NCI-H2081 treated with DMSO at 0.1 percent for 48 hours (cell line): ENCODE measurements around the gene IKZF3.

Experiments
- DNase-seq: peaks from one replicate; lab custom pipeline; 2025; lab: John Stamatoyannopoulos, UW

Gene IKZF3

DNA sequence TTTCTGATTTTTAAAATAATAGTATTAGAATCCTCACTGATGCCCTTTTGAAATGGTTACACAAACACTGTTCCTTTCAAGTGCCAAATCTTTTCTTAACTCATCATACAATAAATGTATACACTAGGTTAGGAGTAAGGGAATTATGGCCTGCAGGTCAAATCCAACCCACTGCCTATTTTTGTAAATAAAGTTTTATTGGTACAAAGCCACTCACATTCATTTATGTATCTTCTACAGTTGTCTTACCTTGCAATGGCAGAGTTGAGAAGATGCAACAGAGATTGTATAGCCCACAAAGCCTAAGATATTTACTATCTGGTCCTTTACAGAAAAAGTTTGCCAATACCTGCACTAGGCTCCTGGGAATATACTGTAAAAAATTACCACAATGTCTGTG lies 47.8 kb downstream of the IKZF3 start:
- no peak for DNase-seq

DNA sequence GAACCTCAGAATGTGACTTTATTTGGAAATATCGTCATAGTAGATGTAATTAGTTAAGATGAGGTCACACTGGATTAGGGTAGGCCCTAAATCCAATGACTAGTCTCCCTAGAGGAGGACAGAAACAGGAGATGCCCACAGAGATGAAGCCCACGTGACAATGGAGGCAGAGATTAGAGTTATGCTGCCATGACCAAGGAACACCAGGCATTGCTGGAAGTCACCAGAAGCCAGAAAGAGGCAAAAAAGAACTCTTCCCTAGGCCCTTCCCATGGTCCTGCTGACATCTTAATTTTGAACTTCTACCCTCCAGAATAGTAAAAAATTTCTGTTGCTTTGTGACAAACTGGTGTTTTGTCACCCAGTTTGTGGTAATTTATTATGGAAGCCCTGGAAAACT lies 49.6 kb downstream of the IKZF3 start:
- no peak for DNase-seq

DNA sequence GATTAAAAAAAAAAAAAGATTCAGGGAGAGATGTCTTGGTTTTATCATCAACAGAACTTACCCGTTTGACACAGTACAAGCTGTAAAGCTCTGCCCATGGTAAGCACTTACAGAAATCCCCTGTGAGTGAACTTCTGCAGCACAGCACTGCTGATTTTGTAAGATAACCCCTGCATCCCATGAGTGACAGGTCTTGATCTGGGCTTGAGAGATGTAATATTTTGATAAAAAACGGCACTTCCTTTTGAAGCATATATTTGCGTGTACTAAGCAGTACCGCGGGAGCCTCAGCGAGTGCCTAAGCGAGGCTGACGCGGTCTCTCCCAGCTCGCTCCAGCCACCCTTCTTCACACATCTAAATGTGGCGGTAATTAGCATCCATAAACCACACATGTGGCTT lies 50.5 kb downstream of the IKZF3 start:
- DNase-seq: no peak

DNA sequence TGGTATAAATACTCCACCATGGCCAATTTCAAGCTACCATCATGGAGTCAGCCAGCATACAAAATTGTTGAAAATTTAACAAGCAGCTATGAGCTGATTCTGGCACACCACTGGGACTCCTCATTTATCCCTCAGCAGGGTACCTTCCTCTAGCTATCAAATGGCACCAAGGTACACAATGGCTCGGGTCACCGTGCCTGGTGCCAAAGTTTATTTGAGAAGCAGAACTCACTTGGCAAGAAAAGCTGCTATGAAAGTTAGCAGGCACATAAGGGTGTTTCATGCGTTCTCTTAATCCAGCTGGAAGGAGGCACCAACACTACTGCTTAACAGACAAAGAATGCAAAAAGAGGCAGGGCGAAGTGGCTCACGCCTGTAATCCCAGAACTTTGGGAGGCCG lies 51.6 kb downstream of the IKZF3 start:
- DNase-seq: peak; percentile 71

DNA sequence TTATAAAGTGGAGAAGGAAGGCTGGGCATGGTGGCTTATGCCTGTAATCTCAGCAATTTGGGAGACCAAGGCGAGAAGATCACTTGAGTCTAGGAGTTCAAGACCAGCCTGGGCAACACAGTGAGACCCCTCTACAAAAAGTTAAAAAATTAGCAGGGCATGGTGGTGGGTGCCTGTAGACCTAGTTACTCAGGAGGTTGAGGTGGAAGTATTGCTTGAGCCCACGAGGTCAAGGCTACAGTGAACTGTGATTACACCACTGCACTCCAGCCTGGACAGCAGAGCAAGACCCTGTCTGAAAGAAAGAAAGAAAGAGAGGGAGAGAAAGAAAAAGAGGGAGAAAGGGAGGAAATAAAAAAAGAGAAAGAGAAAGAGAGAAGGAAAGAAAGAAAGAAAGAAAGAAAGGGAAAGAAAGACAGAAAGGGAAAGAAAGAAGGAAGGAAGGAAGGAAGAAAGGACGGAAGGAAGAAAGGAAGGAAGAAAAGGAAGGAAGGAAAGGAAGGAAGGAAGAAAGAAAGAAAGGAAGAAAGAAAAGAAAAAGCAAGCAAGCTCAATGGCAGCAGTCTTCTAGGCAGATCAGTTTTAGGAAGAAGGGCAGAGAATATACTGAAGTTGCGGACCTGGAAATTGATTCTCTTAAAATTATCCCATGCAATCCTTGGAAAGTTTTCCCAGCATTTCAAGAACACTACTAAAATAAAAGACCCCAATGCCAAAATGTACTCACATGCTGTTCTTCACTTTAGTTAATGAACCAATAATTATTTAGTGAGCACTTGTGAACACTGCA lies 53.0 kb downstream of the IKZF3 start:
- no peak for DNase-seq

DNA sequence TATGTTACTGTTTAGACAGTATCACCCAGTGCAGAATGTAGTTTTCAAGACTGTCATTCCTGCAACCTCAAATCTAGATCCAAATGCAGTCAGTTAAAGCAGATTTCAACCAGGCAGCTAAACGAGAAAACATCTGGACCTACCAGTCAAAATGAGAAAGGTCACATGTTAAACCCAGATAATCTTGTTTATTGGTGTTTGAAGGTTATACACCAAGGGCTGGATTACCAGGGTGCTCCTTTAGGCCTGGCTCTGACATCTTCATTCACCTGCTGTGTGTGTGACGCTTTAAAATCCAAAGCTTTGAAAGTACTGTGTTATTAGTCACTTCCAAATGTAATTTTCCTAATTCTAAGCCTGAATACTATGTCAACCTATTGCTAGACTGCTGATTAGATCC lies 54.9 kb downstream of the IKZF3 start:
- DNase-seq: no peak

DNA sequence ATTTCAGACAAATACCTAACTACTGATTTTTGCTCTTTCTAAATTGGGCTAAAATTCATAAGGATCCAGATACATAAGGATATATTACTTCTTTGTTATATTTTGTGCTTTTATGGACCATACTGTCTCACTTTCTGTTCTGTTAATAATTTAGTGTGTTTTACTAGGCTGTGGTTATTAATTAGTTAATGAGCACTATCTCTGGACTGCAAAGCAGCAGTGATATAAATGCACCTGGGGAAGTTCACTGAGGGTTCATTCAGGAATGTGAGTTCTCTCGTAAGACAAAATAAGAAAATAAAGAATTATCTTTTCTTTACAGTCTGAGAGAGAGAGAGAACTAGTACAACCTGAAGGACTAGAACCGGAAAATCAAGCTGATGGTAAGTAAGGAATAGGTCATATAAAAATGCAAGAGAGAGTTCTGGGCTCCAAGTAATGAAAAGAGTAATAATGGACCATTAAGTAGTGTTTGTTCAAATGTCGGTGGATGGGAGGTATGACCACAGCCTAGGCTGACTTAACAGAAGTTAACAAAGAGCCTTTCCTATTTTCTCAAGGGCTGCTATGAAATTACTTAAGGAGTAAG lies 55.6 kb downstream of the IKZF3 start:
- no peak for DNase-seq

DNA sequence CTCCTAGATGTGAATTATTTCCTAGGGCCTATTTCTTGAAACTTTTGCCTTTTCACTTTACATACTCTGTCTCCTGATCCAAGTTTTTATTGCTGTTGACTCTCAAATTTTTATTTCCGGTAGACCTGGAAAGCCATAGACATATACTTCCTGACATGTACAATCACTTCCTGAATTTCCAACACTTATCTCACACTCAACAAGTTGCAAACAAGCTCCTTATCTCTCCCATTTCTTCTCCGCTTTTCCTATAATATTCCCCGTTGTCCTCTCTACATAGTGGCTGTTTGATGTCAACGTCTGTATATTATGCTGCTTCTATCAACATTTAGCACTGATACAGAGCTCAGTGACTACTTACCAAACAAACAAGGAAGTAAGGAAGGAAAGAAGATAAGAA lies 59.3 kb downstream of the IKZF3 start:
- DNase-seq: no peak

DNA sequence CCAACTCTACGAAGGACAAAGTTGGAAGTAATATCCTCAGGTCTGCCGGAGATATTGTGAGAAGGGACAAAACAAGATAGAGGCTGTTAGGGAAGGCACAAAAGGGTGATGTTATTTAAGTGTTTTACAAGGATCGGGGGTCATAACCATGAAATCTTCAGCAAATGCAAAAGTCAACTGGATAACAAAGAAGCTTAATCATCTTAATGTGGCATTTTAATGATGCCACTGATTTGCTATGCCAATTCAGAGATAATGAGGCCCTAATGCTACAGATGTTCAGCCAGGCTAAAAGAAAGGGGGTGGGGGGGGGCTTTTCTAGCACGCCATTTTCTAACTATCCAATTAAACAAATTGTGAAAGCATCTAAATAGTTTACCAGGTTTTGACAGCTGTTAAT lies 63.1 kb downstream of the IKZF3 start:
- no peak for DNase-seq

DNA sequence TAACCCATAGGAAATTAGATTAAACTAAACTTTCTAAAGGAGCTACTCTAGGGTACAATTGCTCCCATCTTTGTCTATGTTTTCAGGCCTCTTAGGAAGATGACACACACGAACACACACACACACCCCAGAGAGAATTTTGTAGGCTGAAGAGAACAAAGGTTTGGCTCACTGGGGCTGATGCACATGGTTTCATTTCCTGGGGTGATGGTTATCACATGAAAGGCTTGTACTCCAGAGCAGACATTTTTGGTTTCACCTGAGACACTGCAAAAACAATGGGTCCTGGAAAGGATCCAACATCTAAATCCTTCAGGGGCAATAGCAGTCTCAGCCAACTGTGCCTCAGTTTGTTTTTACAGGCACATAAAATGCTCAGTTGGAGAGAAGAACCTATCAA lies 63.6 kb downstream of the IKZF3 start:
- no peak for DNase-seq

DNA sequence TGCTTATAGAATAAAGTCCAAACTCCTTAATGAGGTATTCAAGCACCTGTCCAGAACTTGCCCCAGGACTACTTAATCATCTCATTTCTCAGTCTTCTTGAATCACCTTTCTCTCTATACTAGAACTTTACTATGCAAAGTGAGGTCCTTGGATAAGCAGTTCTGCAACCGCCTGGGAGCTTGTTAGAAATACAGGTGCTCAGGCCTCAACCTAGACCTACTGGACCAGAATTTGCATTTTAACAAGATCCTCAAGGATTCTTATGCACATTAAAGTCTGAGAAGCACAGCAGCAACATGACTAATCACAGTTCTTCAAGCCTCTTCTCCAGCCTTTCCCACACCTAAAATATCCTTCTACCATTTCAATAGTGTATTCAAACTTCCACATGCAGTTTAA lies 64.7 kb downstream of the IKZF3 start:
- DNase-seq: no peak

DNA sequence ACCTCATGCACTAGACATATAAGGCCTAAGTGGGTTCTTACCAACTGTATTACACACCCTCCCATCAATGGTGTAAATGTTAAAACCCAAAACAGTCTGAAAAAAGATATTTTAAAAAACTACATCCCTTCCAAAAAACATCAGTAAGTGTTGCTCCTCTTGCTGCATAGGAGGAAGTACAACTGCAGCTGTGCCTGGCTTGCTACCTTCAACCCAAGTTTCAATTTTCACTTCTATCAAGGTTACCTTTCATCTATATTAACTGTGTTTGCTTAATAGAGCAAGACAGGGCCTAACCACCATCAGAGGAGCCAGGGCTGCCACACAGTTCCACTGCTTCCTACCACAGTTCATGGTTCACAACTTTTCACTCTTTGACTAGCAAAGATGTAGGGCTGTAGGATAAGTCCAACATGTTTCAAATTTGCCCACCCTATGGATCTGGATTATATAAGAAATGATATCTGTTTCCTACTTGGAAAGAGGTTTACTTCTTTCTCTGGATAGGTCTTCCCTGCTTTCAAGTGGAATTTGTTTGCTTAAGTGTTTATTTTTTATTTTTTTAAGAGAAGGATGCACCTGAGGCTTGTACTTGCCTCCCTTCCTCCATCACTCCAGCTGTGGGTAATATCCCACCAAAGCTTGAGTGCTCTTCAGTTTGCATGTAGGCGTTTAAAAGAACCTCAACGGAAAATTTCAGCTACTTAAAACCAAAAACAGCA lies 69.7 kb downstream of the IKZF3 start:
- no peak for DNase-seq

DNA sequence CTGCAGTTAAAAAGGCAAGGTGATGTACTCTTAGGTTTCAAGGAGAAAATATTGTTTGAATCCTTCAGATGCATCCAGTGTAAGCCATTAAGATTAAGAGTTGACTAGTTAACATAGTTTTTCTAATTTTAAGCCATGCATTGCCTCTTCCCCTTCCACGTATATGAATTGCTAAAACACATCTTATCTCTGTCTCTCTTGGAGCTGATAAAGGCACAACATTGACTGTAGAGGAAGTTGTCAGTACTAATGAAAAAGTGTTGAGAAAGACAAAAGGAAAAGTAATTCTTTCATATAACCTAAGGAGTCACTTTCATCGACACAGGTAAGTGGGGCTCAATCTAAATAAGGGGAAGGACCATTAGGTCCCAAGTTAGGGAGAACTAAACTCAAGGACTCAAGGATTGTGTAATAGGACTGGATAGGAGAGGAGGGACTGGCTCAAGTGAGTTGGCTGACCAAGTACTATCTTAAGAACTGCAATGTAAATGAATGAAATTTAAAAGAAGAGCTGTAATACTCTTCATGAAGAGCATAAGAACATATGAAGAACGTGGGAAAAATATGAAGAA lies 70.7 kb downstream of the IKZF3 start:
- DNase-seq: no peak

DNA sequence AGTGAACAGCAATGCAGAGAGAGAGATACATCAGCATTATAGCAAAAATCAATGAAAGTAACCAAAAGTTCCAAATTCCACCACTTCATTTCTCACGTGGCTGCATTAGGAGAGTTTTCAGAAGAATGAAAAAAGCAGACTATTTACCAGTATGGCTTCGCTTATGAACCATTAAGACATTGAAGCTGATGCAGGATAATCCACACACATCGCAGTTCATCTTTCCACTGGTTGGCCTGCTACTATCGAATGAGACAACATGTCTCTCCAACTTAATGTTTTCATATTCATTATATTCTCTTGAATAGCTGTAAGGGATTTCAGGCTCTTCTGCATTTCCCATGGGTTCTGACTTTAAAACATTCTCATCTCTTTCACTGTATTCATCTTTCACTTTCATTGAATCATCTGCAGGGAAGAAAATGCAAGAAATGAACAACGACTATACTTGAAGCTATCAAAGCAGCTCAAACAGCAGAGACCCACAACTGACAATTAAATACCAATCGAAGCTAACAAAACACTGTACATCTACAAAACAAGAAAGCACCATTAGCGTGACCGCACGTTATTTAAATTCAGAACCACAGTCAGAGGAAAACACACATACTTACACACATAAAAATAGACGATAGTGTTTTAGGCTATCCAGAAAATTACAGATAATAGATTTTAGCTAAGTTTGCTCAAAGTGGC lies 71.4 kb downstream of the IKZF3 start:
- no peak for DNase-seq

DNA sequence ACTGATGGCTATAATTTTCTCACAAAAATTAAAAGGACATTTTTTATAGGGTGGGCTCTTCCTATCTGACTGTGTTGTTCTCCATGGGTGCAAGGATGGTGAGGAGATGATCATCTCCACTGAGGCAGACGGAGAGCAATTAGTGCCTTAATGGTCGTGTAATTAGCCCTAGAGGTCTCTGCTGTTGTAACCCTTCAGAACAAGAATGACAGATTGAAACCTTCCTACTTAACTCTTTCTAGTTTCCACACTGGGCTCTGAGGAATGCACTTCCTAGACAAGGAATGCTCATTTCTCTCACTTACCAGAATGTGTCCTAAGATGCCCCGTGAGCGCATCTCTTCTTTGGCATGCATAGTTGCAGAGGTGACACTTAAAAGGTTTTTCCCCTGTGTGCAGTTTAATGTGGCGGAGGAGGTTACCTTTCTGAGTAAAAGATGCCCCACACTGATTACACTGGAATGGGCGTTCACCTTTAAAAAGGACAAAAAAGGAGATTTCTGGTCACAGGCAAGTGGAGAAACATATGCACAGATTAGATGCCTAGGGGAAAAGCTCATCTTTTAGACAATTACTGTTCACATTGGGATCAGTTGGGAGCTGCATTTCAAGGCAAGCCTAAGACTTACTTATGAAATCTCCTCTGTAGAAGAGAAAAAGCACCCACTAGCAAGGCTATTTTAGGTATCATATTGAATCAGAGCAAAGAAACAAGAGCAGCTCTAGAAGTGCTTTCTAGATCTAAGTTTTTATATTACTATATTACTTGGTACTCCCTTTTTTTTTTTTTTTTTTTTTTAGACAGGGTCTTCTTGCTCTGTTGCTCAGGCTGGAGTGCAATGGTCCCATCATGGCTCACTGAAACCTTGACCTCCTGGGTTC lies 72.8 kb downstream of the IKZF3 start:
- no peak for DNase-seq

DNA sequence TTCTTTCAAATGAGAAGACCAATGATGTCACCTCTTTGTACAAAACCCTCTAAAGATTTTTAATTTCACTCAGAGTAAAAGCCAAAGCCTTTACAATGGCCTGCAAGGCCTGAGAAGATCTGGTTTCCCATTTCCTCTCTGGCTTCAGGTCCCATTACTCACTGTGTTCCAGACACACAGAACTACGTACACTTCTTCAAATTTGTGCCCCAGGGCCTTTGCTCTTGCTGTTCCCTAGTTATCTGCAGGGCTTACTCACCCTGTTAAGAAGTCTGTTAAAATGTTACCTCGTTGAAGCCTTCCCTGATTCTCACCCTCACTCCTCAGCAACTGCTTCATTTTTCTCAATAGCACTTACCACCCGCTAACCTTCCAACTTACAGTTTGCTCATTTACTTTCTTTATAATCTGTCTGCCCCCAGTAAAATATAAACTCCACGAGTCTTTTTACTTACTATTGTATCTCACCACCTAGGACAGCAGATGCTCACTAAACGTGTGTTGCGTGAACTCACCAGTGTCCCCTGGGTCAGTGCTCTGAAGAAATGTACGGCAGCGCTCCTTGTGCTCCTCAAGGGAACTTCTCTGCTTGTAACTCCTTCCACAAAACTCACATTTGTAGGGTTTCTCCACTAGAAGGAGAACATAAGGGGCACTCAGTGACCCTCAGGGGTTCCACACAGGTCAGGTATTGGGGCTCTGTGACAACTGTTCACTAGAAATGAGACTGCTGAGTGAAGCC lies 76.2 kb downstream of the IKZF3 start:
- DNase-seq: no peak

DNA sequence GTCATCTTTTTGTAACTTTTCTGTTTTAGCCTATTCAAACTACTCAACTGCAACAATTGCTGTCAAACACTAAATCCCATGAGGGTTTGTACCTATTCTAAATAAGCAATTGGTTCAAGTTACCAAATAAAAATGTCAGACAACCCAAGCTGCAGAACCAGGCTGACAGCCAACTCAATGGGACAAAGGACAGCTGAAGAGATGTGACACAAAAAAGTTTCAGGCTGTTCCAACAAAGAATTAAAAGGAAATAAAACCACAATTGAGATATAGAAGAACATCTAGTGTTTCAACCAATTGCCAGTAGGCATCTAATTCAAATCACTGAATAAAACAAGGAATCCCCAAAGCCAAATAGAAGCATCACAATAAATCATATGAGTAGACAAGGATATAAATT lies 77.1 kb downstream of the IKZF3 start:
- no peak for DNase-seq

DNA sequence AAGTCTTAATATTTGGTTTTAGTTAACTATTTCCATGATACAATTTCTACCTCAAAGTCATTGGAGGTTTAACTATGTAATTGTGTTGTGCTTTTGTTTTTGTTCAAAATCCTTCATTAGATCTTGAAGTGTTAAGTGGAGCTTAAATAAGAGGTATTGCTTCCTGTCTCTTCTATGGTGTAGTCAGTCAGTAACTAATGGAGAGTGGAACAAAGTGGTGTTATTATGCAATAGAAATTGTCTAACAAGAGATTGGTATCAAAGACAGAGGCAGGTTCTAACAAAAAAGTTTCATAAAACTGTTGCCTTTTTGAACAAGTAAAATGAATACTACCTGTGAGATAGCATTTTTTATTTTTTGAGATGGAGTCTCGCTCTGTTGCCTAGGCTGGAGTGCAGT lies 81.1 kb downstream of the IKZF3 start:
- no peak for DNase-seq

DNA sequence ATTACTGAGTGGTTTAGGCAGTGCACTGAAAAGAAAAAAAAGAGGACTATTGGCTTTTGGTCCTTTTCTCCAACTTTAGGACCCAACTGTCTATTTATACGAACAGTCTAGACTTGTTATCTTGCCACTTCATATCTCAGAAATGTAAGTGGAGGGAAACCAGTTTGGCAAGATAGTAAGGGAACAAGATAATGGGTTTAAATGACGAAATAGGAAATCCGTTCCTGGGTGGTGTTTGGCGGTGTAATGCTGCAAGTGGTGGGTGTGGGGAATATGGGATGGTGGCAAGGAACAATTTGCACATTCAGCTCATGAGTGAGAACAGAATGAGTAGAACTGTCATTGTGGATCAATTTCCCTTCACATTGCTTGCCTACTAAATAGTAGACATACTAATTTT lies 81.6 kb downstream of the IKZF3 start:
- no peak for DNase-seq

DNA sequence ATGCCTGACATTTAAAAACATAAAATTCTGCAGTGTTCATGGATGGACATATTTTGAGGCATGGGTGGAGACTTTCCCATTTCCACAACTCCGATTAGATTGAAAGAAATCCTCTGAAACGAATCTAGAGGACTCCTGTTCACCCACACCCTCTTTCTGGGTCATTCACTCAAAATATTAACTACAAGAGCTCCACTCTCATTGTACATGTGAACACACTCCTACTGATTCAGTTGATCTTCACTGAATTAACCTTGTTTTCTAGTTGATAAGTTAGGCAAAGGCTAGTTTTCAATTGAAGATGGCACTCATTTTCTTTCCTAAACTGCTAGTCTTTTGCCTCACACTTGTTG lies 82.3 kb downstream of the IKZF3 start:
- no peak for DNase-seq
